ENCODE results near the gene CREB3. TPM values are rescaled to one million over a fixed set of nuclear protein-coding genes. Genes with fewer than 3 reads are reported as not detected.
A peak's percentile ranks its signal among the peaks of the same experiment; 100 is the strongest.

CREB3 gene
- total RNA-seq, 6 donors from 2014 or later = 27.2 to 61.3 (median 33.5) TPM

- TF ChIP-seq, protein P1, sequence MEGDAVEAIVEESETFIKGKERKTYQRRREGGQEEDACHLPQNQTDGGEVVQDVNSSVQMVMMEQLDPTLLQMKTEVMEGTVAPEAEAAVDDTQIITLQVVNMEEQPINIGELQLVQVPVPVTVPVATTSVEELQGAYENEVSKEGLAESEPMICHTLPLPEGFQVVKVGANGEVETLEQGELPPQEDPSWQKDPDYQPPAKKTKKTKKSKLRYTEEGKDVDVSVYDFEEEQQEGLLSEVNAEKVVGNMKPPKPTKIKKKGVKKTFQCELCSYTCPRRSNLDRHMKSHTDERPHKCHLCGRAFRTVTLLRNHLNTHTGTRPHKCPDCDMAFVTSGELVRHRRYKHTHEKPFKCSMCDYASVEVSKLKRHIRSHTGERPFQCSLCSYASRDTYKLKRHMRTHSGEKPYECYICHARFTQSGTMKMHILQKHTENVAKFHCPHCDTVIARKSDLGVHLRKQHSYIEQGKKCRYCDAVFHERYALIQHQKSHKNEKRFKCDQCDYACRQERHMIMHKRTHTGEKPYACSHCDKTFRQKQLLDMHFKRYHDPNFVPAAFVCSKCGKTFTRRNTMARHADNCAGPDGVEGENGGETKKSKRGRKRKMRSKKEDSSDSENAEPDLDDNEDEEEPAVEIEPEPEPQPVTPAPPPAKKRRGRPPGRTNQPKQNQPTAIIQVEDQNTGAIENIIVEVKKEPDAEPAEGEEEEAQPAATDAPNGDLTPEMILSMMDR (IDR thresholded peaks at IDR 0.05) = no peak
- no peak for TF ChIP-seq POLR2AphosphoS5 (IDR thresholded peaks at IDR 0.05)
- no peak for TF ChIP-seq POLR2A (IDR thresholded peaks at IDR 0.05)
- TF ChIP-seq EP300 (IDR thresholded peaks at IDR 0.05) = no peak
- H3K36me3 ChIP-seq = peaks cover 26 to 45% (median 40%) of the 10 kb centered on the region in 4 donors
- WGBS, 2 donors = 27 to 43% methylated on average over 3 of the region's 3 CpGs
- no peaks in the 10 kb centered on the region for H3K9me3 ChIP-seq
- H3K27ac ChIP-seq = peak overlapping the region; percentile 94 to 99 (median 97)
- ATAC-seq (ENCODE audit: low FRiP score in 2 of 2) = no peak
- H3K4me3 ChIP-seq = peak overlapping the region in 2 of 4 donors; percentile 63 to 85
- peak in 1 of 2 donors; percentile 60 for DNase-seq
- H3K4me1 ChIP-seq = peaks cover 46 to 56% (median 50%) of the 10 kb centered on the region in 4 donors
- H3K27me3 ChIP-seq = no peaks in the 10 kb centered on the region
These were observed 5.5 kb upstream of the CREB3 start for GRCh38 chr9:35726931-35727330.

- Histone ChIP-seq H3K27me3 (no peaks in the 10 kb centered on the region), H3K36me3 (peaks cover 21 to 38% (median 33%) of the 10 kb centered on the region in 4 donors), H3K9me3 (no peaks in the 10 kb centered on the region), H3K4me1 (peaks cover 46 to 56% (median 50%) of the 10 kb centered on the region in 4 donors), H3K4me3 (peak overlapping the region in 3 of 4 donors; percentile 11 to 85 (median 63)), H3K27ac (peak overlapping the region; percentile 94 to 99 (median 97))
- no peak for TF ChIP-seq EP300 (IDR thresholded peaks at IDR 0.05)
- TF ChIP-seq, protein P1 (IDR thresholded peaks at IDR 0.05) = no peak
- no peak for TF ChIP-seq POLR2AphosphoS5 (IDR thresholded peaks at IDR 0.05)
- TF ChIP-seq POLR2A (IDR thresholded peaks at IDR 0.05) = no peak
- ATAC-seq (ENCODE audit: low FRiP score in 2 of 2) = no peak
- no peak for DNase-seq
- 19 to 21% methylated on average over 5 of the region's 5 CpGs for WGBS, 2 donors
These were observed 4.8 kb upstream of the CREB3 start for GRCh38 chr9:35727676-35728040.

DNA sequence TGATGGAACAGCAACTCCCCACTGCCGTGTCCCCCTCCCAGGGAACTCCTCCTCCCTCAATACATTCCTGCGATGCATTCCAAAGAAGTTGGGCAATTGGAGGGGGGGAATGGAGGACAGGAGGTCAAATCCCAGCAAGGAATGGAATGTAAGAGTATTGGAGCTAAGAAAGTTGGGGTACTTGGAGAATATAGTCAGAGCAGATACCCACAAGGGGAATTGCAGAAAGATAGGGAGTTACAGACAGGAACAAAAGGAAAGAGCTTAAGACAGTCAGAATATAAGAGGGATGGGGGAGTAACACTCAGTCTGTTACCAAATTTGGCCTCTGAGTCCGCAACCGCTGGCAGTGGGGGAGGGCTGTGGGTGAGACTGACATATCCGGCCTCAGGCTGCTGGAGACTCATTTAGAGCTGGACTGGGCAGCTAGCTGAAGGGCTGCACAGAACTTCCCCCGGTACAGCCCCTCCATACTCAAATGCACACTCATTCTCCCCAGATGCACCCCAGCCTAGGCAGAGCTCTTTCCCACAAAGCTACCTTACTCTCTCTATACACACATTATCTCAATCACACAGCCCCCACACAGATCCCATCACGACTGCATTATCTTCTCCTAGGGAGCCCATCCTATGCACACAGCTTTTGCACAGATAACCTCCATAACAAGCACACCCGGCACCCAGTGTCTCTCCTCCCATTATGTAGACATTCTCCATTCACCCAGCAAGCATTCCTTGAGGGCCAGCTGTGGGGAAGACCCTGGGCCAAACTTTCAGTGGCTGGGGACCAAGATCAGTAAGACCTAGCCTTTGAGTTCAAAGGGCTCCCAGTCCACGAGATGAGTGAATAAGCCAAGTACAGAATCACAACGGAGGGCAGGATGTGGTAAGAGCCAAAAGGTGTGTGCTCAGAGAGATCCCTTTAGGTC, 4.2 kb upstream of the CREB3 start:
- TF ChIP-seq POLR2AphosphoS5 (IDR thresholded peaks at IDR 0.05) (peak; percentile 43 to 76), EP300 (IDR thresholded peaks at IDR 0.05) (no peak), POLR2A (IDR thresholded peaks at IDR 0.05) (peak in 3 of 4 donors; percentile 14 to 53 (median 25))
- TF ChIP-seq, protein P1 (IDR thresholded peaks at IDR 0.05) = no peak
- peaks cover 50 to 60% (median 56%) of the 10 kb centered on the region in 4 donors for H3K4me1 ChIP-seq
- H3K27me3 ChIP-seq = no peaks in the 10 kb centered on the region
- peak overlapping the region in 3 of 4 donors; percentile 11 to 85 (median 63) for H3K4me3 ChIP-seq
- H3K27ac ChIP-seq = peak overlapping the region; percentile 94 to 99 (median 97)
- DNase-seq (peak in 1 of 2 donors; percentile 88), ATAC-seq (ENCODE audit: low FRiP score in 2 of 2) (peak in 1 of 2 donors; percentile 6)
- H3K36me3 ChIP-seq = peaks cover 16 to 31% (median 28%) of the 10 kb centered on the region in 4 donors
- 3 to 8% methylated on average over 10 of the region's 10 CpGs for WGBS, 2 donors
- no peaks in the 10 kb centered on the region for H3K9me3 ChIP-seq

GRCh38 chr9:35729101-35729500, 3.4 kb upstream of the CREB3 start:
- H3K4me1 ChIP-seq = peaks cover 57 to 68% (median 62%) of the 10 kb centered on the region in 4 donors
- no peak for DNase-seq
- H3K4me3 ChIP-seq = peak overlapping the region; percentile 16 to 85 (median 64)
- 45 to 55% methylated on average over 3 of the region's 3 CpGs for WGBS, 2 donors
- TF ChIP-seq POLR2AphosphoS5 (IDR thresholded peaks at IDR 0.05) = no peak
- TF ChIP-seq POLR2A (IDR thresholded peaks at IDR 0.05) = no peak
- TF ChIP-seq EP300 (IDR thresholded peaks at IDR 0.05) = no peak
- TF ChIP-seq, protein P1 (IDR thresholded peaks at IDR 0.05) = no peak
- H3K27me3 ChIP-seq = no peaks in the 10 kb centered on the region
- H3K36me3 ChIP-seq = peaks cover 8 to 23% (median 20%) of the 10 kb centered on the region in 4 donors
- peak overlapping the region; percentile 94 to 99 (median 97) for H3K27ac ChIP-seq
- no peaks in the 10 kb centered on the region for H3K9me3 ChIP-seq
- ATAC-seq (ENCODE audit: low FRiP score in 2 of 2) = no peak

All from upper lobe of left lung (tissue), 6 donors.